ENCODE data around the gene DGLUCY. TPM values are rescaled to one million over a fixed set of nuclear protein-coding genes. Genes with fewer than 3 reads are reported as not detected.

Gene DGLUCY
- total and polyA plus RNA-seq, 2 experiments from 2014 or later: 15.2 to 15.7 TPM

DNA sequence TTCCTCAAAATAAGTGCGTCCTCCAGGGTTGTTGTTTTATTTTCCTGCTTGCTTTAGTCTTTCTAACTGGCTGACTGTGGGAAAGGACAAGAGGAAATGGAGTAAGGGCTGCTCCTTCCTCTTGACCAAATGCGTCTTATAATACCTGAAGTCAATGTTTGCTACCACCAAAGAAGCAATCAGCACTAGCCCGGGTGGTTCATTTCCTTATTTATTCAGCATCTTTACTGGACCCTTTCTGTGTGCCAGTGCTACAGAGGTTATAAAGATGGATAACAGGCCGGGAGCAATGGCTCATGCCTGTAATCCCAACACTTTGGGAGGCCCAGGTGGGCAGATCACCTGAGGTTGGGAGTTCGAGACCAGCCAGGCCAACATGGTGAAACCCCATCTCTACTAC is 38.3 kb upstream of the DGLUCY start:
- H3K27ac ChIP-seq: no peak overlapping the region
- in situ Hi-C loops (cut with MboI): no loop called here
- TF ChIP-seq EZH2 (IDR thresholded peaks at IDR 0.05; ENCODE audit: insufficient read depth, poor library complexity, severe bottlenecking) (no peak), EZH2phosphoT487 (IDR thresholded peaks at IDR 0.05; ENCODE audit: insufficient read depth, low read depth) (no peak)

GRCh38 chr14:91078095-91078737 is 35.7 kb upstream of the DGLUCY start:
- Histone ChIP-seq H3K9me2 (ENCODE audit: insufficient read depth) (no peaks in the 10 kb centered on the region), H3F3A (ENCODE audit: insufficient read depth) (no peaks in the 10 kb centered on the region), H3K4me1 (ENCODE audit: insufficient read depth) (no peaks in the 10 kb centered on the region), H3K27me3 (replicated peaks; ENCODE audit: insufficient read depth) (no peaks in the 10 kb centered on the region), H3K4me2 (ENCODE audit: unreplicated experiment) (no peak overlapping the region), H3K4me3 (no peak overlapping the region), H3K36me3 (ENCODE audit: low read depth) (no peaks in the 10 kb centered on the region), H3K79me2 (ENCODE audit: insufficient read depth) (no peaks in the 10 kb centered on the region), H3K27ac (no peak overlapping the region), H3K9me3 (ENCODE audit: low read depth) (no peaks in the 10 kb centered on the region), H3K9ac (no peak overlapping the region), H2AFZ (no peak overlapping the region), H4K20me1 (ENCODE audit: insufficient read depth) (no peaks in the 10 kb centered on the region)
- in situ Hi-C loops (cut with MboI): no loop called here
- DNase-seq: no peak
- WGBS, 2 experiments (ENCODE audit: low coverage in 1 of 2, low lambda C conversion rate in 2 of 2, missing lambda C conversion rate in 2 of 2): 82 to 86% methylated on average over 9 of the region's 9 CpGs
- TF ChIP-seq EZH2 (IDR thresholded peaks at IDR 0.05; ENCODE audit: insufficient read depth, poor library complexity, severe bottlenecking): no peak
- no peak for TF ChIP-seq EZH2phosphoT487 (IDR thresholded peaks at IDR 0.05; ENCODE audit: insufficient read depth, low read depth)

More for the DNA sequence above, 38.3 kb upstream of the DGLUCY start:
- 70 to 73% methylated on average over 5 of the region's 5 CpGs for WGBS, 2 experiments (ENCODE audit: low coverage in 1 of 2, low lambda C conversion rate in 2 of 2, missing lambda C conversion rate in 2 of 2)
- no peak overlapping the region for H3K9ac ChIP-seq
- no peaks in the 10 kb centered on the region for H3K79me2 ChIP-seq (ENCODE audit: insufficient read depth)
- DNase-seq: no peak
- H3K36me3 ChIP-seq (ENCODE audit: low read depth): no peaks in the 10 kb centered on the region
- no peak overlapping the region for H3K4me3 ChIP-seq
- no peaks in the 10 kb centered on the region for H3K9me2 ChIP-seq (ENCODE audit: insufficient read depth)
- H3K9me3 ChIP-seq (ENCODE audit: low read depth): no peaks in the 10 kb centered on the region
- no peaks in the 10 kb centered on the region for H3K4me1 ChIP-seq (ENCODE audit: insufficient read depth)
- no peaks in the 10 kb centered on the region for H3K27me3 ChIP-seq (replicated peaks; ENCODE audit: insufficient read depth)
- no peaks in the 10 kb centered on the region for H4K20me1 ChIP-seq (ENCODE audit: insufficient read depth)
- no peak overlapping the region for H2AFZ ChIP-seq
- no peak overlapping the region for H3K4me2 ChIP-seq (ENCODE audit: unreplicated experiment)
- no peaks in the 10 kb centered on the region for H3F3A ChIP-seq (ENCODE audit: insufficient read depth)

DNA sequence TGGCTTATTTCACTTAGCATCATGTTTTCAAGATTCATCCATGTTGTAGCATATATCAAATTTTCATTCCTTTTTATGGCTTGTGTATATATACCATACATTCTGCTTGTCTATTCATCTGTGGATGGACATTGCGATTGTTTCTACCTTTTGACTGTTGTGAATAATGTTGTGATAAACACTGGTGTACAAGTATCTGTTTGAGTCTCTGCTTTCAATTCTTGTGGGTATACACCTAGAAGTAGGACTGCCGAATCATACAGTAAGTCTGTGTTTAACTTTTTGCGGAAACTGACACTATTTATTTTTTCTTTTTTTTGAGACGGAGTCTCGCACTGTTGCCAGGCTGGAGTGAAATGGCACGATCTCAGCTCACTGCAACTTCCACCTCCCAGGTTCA is 33.8 kb upstream of the DGLUCY start:
- Histone ChIP-seq H3K4me1 (ENCODE audit: insufficient read depth) (no peaks in the 10 kb centered on the region), H3K79me2 (ENCODE audit: insufficient read depth) (no peaks in the 10 kb centered on the region), H3K9me2 (ENCODE audit: insufficient read depth) (no peaks in the 10 kb centered on the region), H3K9ac (no peak overlapping the region), H3K27me3 (replicated peaks; ENCODE audit: insufficient read depth) (no peaks in the 10 kb centered on the region), H3K4me2 (ENCODE audit: unreplicated experiment) (no peak overlapping the region), H4K20me1 (ENCODE audit: insufficient read depth) (no peaks in the 10 kb centered on the region), H3K9me3 (ENCODE audit: low read depth) (no peaks in the 10 kb centered on the region), H3K27ac (no peak overlapping the region), H3K36me3 (ENCODE audit: low read depth) (no peaks in the 10 kb centered on the region), H2AFZ (no peak overlapping the region), H3K4me3 (no peak overlapping the region), H3F3A (ENCODE audit: insufficient read depth) (no peaks in the 10 kb centered on the region)
- in situ Hi-C loops (cut with MboI): no loop called here
- no peak for DNase-seq
- WGBS, 2 experiments (ENCODE audit: low coverage in 1 of 2, low lambda C conversion rate in 2 of 2, missing lambda C conversion rate in 2 of 2): 88 to 90% methylated on average over 6 of the region's 6 CpGs
- TF ChIP-seq EZH2 (IDR thresholded peaks at IDR 0.05; ENCODE audit: insufficient read depth, poor library complexity, severe bottlenecking) (no peak), EZH2phosphoT487 (IDR thresholded peaks at IDR 0.05; ENCODE audit: insufficient read depth, low read depth) (no peak)

DNA sequence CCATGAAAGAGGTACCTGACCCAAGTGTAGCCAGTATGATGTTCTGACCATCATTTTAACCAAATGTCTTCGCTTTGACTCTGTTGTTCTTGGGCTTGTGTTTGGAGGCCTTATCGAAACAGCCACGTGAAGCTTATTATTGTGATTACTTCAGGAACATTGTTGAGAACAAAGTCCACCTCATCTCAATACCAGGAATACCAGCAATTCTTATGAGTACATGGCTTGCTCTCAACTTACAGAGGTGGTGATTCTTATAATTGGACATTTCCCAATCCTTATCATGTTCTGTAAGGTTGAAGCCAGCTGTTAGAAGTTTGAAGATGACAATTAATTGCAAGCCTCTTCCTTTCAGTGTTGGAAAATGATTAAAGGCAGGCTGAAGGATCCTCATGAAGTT is 31.6 kb upstream of the DGLUCY start:
- Histone ChIP-seq H2AFZ (no peak overlapping the region), H3K9me3 (ENCODE audit: low read depth) (no peaks in the 10 kb centered on the region), H3K4me3 (no peak overlapping the region), H3K27me3 (replicated peaks; ENCODE audit: insufficient read depth) (no peaks in the 10 kb centered on the region), H4K20me1 (ENCODE audit: insufficient read depth) (no peaks in the 10 kb centered on the region), H3K36me3 (ENCODE audit: low read depth) (no peaks in the 10 kb centered on the region), H3K4me1 (ENCODE audit: insufficient read depth) (no peaks in the 10 kb centered on the region), H3K9ac (no peak overlapping the region), H3K79me2 (ENCODE audit: insufficient read depth) (no peaks in the 10 kb centered on the region), H3K27ac (no peak overlapping the region), H3F3A (ENCODE audit: insufficient read depth) (no peaks in the 10 kb centered on the region), H3K4me2 (ENCODE audit: unreplicated experiment) (no peak overlapping the region), H3K9me2 (ENCODE audit: insufficient read depth) (no peaks in the 10 kb centered on the region)
- in situ Hi-C loops (cut with MboI): no loop called here
- 76 to 85% methylated on average over 3 of the region's 3 CpGs for WGBS, 2 experiments (ENCODE audit: low coverage in 1 of 2, low lambda C conversion rate in 2 of 2, missing lambda C conversion rate in 2 of 2)
- TF ChIP-seq EZH2 (IDR thresholded peaks at IDR 0.05; ENCODE audit: insufficient read depth, poor library complexity, severe bottlenecking) (no peak), EZH2phosphoT487 (IDR thresholded peaks at IDR 0.05; ENCODE audit: insufficient read depth, low read depth) (no peak)
- no peak for DNase-seq

Data from GM23248 (cell line).